CD4-positive, CD25-positive, alpha-beta regulatory T cell (primary cell): ENCODE results near the gene FBLL1. TPM values are rescaled to one million over a fixed set of nuclear protein-coding genes. Genes with fewer than 3 reads are reported as not detected.

Source experiments
- ATAC-seq, 2 donors: fragments of 150-1000 bp; cut with Tn5 transposase; one replicate each; pipeline ENCODE4 v1.10.0; 2021; ENCODE audit warnings: low read depth in 2 of 2, moderate number of reproducible peaks in 2 of 2, moderate library complexity in 1 of 2
- DNase-seq, 3 donors: peaks; one replicate each; pipeline versions ENCODE4 v3.0.0 to v3.0.0-alpha.2; 2012 to 2022; ENCODE audit warnings: mixed read lengths in 1 of 3
- H3K27ac ChIP-seq: one replicate; pipeline ENCODE4 v1.7.0; 2013; ENCODE audit warnings: mild to moderate bottlenecking, low read length; ENCODE audit not compliant: insufficient read depth, poor library complexity, severe bottlenecking
- H3K27me3 ChIP-seq: one replicate; pipeline ENCODE4 v1.7.0; 2013; ENCODE audit warnings: low read length; ENCODE audit not compliant: control insufficient read depth, insufficient read depth
- H3K36me3 ChIP-seq: one replicate; pipeline ENCODE4 v1.7.0; 2013; ENCODE audit warnings: mild to moderate bottlenecking, low read length, moderate library complexity; ENCODE audit not compliant: control insufficient read depth, insufficient read depth
- H3K4me1 ChIP-seq: 2 replicates; pipeline ENCODE4 v1.7.0; 2013; ENCODE audit warnings: mild to moderate bottlenecking, low read length; ENCODE audit not compliant: insufficient read depth, control insufficient read depth, poor library complexity, severe bottlenecking
- H3K4me3 ChIP-seq: one replicate; pipeline ENCODE4 v1.7.0; 2013; ENCODE audit warnings: low read depth, mild to moderate bottlenecking, low read length, moderate library complexity
- H3K9me3 ChIP-seq, 2 experiments: 1 replicate in 1 of 2; 2 replicates in 1 of 2; pipeline ENCODE4 v1.7.0; 2013; ENCODE audit warnings: low read length in 2 of 2, mild to moderate bottlenecking in 1 of 2, moderate library complexity in 1 of 2; ENCODE audit not compliant: control insufficient read depth in 2 of 2
- H3K27ac Mint-ChIP-seq, 3 donors: one replicate each; pipeline ENCODE4 v1.8.0; 2020 to 2022; ENCODE audit warnings: mild to moderate bottlenecking in 3 of 3, mixed read lengths in 3 of 3, moderate library complexity in 2 of 3
- H3K27me3 Mint-ChIP-seq: one replicate; pipeline ENCODE4 v1.8.0; 2022; ENCODE audit warnings: mild to moderate bottlenecking, mixed read lengths
- H3K36me3 Mint-ChIP-seq: one replicate; pipeline ENCODE4 v1.8.0; 2020; ENCODE audit warnings: mixed read lengths
- H3K4me1 Mint-ChIP-seq, 4 donors: one replicate each; pipeline ENCODE4 v1.8.0; 2020 to 2022; ENCODE audit warnings: mixed read lengths in 4 of 4, mild to moderate bottlenecking in 1 of 4
- H3K4me3 Mint-ChIP-seq, 4 donors: one replicate each; pipeline ENCODE4 v1.8.0; 2020 to 2022; ENCODE audit warnings: mild to moderate bottlenecking in 4 of 4, mixed read lengths in 4 of 4, moderate library complexity in 3 of 4
- H3K9me3 Mint-ChIP-seq, 7 donors: one replicate each; pipeline ENCODE4 v1.8.0; 2020 to 2022; ENCODE audit warnings: mixed read lengths in 7 of 7, mild to moderate bottlenecking in 3 of 7, moderate library complexity in 2 of 7
- polyA plus RNA-seq, 4 donors: library from polyadenylated mRNA; unstranded; fragments of 300-500 nt; fragmentation: Illumina TruSeq; gene quantifications; one replicate each; pipeline ENCODE4 v1.2.3, GENCODE V29; 2021
- total RNA-seq: library from RNA; stranded (reverse); gene quantifications from one replicate; pipeline ENCODE4 v1.2.3, GENCODE V29; 2022

Gene FBLL1
- total and polyA plus RNA-seq, 5 donors from 2014 or later: not detected

DNA sequence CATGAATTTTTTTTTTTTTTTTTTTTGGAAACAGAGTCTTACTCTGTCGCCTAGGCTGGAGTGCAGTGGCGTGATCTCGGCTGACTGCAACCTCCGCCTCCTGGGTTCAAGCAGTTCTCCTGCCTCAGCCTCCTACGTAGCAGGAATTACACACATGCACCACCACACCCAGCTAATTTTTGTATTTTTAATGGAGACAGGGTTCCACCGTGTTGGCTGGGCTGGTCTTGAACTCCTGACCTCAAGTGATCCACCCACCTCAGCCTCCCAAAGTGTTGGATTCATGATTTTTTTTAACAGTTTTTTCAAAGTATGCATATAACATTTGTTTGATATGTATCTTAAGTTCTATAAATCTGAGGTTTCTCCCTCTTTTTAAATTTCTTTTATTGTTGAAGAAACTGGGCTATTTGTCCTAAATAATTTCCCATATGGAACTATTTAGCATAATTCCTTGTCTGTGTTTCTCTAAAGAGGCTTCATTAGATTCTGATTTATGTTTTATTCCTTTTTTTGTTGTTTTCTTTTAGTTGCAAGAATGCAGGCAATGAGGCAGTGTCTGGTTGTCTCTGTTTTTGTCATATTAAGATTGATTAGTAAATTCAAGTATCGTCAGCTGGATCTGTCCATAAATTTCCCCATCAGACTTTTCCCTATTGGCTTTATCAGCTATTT is 26.4 kb upstream of the FBLL1 start:
- Histone ChIP-seq H3K4me3 (no peak overlapping the region), H3K27me3 (no peaks in the 10 kb centered on the region), H3K27ac (no peak overlapping the region), H3K4me1 (no peaks in the 10 kb centered on the region), H3K36me3 (peaks cover 72% of the 10 kb centered on the region), H3K9me3 (no peaks in the 10 kb centered on the region)
- ATAC-seq (no peak), DNase-seq (no peak)
- H3K4me1 Mint-ChIP-seq: peaks cover 0 to 4% (median 0%) of the 10 kb centered on the region in 4 donors
- H3K9me3 Mint-ChIP-seq: no peaks in the 10 kb centered on the region
- H3K27me3 Mint-ChIP-seq: no peaks in the 10 kb centered on the region
- H3K4me3 Mint-ChIP-seq: no peak overlapping the region
- peaks cover 29% of the 10 kb centered on the region for H3K36me3 Mint-ChIP-seq
- H3K27ac Mint-ChIP-seq: peak overlapping the region in 1 of 3 donors; percentile 46

DNA sequence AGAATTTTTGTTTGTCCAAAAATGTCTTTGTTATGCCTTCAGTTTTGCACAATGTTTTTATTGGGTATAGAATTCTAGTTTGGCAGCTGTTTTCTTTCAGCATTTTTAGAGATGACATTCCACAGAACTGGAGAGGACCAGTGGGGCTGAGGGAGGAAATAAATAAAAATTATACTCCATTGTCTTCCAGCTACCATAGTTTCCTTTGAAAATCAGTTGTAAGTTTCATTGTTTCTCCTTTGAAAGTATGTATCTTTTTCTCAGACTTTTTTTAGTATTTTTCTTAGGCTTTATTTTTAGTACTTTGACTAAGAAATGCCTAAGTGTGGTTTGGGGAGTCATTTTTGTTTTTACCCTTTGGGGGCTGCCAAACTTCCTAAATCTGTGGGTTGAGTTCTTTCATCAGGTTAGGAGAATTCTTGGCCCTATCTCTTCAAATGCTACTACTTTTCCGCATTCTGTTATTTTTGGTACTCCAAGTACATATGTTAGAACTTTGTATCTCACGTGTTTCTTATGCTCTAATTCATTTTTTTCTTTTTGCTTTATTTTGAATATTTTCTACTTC is 15.2 kb upstream of the FBLL1 start:
- Mint-ChIP-seq H3K9me3 (peaks cover 0 to 17% (median 4%) of the 10 kb centered on the region in 7 donors), H3K27ac (no peak overlapping the region), H3K27me3 (no peaks in the 10 kb centered on the region), H3K4me1 (peaks cover 0 to 4% (median 1%) of the 10 kb centered on the region in 4 donors), H3K36me3 (peaks cover 91% of the 10 kb centered on the region), H3K4me3 (no peak overlapping the region)
- peaks cover 6 to 9% of the 10 kb centered on the region in 2 experiments for H3K9me3 ChIP-seq
- H3K27ac ChIP-seq: no peak overlapping the region
- DNase-seq (no peak), ATAC-seq (no peak)
- H3K4me1 ChIP-seq: no peaks in the 10 kb centered on the region
- H3K27me3 ChIP-seq: no peaks in the 10 kb centered on the region
- H3K36me3 ChIP-seq: peaks cover 96% of the 10 kb centered on the region
- no peak overlapping the region for H3K4me3 ChIP-seq

DNA sequence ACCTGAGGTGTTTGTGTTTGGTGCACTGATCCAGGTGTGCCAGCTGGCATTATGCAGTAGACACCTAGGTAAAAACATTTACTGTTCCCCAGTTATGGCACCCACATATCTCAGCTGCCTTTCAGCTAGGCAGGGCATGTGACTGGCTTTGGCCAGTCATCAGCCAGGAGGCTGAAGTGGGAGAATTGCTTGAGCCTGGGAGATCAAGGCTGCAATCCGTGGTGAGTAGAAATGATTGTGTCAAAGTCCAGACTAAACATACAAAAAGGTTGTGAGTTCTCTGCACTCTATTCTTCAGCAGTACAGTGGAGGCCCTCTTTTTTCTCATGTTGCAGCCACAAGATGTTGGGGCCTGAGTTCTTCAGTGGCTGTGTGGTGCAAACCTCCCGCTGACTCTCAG is 3.2 kb upstream of the FBLL1 start:
- no peak overlapping the region for H3K4me3 ChIP-seq
- Mint-ChIP-seq H3K4me3 (no peak overlapping the region), H3K9me3 (peaks cover 0 to 2% (median 0%) of the 10 kb centered on the region in 7 donors), H3K4me1 (peaks cover 0 to 19% (median 0%) of the 10 kb centered on the region in 4 donors), H3K27ac (no peak overlapping the region), H3K36me3 (no peaks in the 10 kb centered on the region), H3K27me3 (peaks cover 29% of the 10 kb centered on the region)
- no peaks in the 10 kb centered on the region for H3K4me1 ChIP-seq
- H3K27ac ChIP-seq: no peak overlapping the region
- no peak for ATAC-seq
- H3K36me3 ChIP-seq: peaks cover 4% of the 10 kb centered on the region
- peaks cover 13% of the 10 kb centered on the region for H3K27me3 ChIP-seq
- H3K9me3 ChIP-seq: no peaks in the 10 kb centered on the region
- DNase-seq: no peak

DNA sequence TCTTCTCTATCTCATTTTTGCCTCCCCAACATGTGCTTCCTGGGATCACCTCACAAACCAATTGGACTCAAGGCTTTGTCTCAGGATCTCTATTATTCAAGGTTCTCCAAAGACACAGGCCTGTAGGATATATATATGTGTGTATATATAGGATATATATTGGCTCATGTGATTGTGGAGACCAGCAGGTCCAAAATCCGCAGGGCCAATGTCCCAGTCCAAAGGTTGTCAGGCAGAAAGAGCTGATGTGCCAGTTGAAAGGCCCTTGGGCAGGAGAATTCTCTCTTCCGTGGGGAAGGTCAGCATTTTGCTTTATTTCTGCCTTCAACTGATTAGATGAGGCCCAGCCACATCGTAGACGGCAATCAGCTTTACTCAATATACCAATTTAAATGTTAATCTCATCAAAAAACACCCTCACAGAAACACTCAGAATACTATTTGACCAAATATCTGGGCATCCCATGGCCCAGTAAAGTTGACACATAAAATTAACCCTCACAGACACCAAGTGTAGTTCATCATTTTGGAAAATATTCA is 1.3 kb upstream of the FBLL1 start:
- H3K9me3 Mint-ChIP-seq: peaks cover 0 to 2% (median 0%) of the 10 kb centered on the region in 7 donors
- no peaks in the 10 kb centered on the region for H3K9me3 ChIP-seq
- H3K27ac ChIP-seq: no peak overlapping the region
- ATAC-seq (no peak), DNase-seq (no peak)
- peaks cover 0 to 19% (median 0%) of the 10 kb centered on the region in 4 donors for H3K4me1 Mint-ChIP-seq
- peaks cover 17% of the 10 kb centered on the region for H3K27me3 ChIP-seq
- no peaks in the 10 kb centered on the region for H3K4me1 ChIP-seq
- no peak overlapping the region for H3K4me3 ChIP-seq
- peak overlapping the region in 3 of 4 donors; percentile 8 to 73 (median 61) for H3K4me3 Mint-ChIP-seq
- H3K27ac Mint-ChIP-seq: no peak overlapping the region
- H3K36me3 ChIP-seq: no peaks in the 10 kb centered on the region
- H3K36me3 Mint-ChIP-seq: no peaks in the 10 kb centered on the region
- peaks cover 43% of the 10 kb centered on the region for H3K27me3 Mint-ChIP-seq

DNA sequence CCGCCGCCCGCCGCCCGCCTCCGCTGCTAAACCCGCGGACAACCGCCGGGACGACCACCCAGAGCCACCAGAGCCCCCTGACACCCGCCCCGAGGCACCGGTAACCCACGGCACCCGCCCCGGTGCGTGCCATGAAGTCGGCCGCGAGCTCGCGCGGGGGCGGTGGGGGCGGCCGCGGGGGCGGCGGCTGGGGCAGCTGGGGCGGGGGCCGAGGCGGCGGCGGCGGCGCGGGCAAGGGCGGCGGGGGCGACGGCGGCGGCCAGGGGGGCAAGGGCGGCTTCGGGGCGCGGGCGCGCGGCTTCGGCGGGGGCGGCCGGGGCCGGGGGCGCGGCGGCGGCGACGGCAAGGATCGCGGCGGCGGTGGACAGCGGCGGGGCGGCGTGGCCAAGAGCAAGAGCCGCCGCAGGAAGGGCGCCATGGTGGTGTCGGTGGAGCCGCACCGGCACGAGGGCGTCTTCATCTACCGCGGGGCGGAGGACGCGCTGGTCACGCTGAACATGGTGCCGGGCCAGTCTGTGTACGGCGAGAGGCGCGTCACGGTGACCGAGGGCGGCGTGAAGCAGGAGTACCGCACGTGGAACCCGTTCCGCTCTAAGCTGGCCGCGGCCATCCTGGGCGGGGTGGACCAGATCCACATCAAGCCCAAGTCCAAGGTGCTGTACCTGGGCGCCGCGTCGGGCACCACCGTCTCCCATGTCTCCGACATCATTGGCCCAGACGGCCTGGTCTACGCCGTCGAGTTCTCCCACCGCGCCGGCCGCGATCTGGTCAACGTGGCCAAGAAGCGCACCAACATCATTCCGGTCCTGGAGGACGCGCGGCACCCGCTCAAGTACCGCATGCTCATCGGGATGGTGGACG is 499 bp downstream of the FBLL1 start:
- Mint-ChIP-seq H3K9me3 (peaks cover 0 to 2% (median 0%) of the 10 kb centered on the region in 7 donors), H3K27ac (no peak overlapping the region), H3K4me1 (peaks cover 0 to 19% (median 0%) of the 10 kb centered on the region in 4 donors), H3K27me3 (peaks cover 57% of the 10 kb centered on the region), H3K4me3 (peak overlapping the region in 2 of 4 donors; percentile 48 to 65), H3K36me3 (no peaks in the 10 kb centered on the region)
- no peak overlapping the region for H3K27ac ChIP-seq
- DNase-seq (no peak), ATAC-seq (no peak)
- no peaks in the 10 kb centered on the region for H3K9me3 ChIP-seq
- H3K36me3 ChIP-seq: no peaks in the 10 kb centered on the region
- peaks cover 17% of the 10 kb centered on the region for H3K27me3 ChIP-seq
- no peaks in the 10 kb centered on the region for H3K4me1 ChIP-seq
- no peak overlapping the region for H3K4me3 ChIP-seq

DNA sequence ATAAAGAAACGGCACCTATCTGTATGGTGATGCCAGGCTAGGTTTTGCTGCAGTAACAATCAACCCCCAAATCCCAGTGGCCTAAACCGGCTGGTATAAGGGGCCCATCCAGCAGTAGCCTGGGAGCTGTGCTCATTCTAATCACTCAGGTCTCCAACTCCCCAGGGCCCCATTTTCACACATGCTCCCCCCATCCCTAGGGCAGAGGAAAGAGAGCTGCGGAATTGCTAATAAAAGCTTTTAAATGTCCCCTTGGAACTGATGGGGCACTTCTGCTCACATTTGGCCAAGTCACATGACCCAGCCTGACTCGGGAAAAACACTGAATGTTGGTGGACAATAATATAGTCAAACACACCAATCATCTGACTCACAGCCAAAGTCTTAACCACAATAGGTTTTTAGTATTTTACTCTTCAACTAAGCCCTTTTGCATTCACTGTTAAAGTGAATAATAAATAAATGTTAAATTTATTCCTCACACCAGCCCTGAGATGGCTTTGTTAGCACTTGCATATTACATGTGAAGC is 1.6 kb downstream of the FBLL1 start:
- Mint-ChIP-seq H3K27me3 (peaks cover 59% of the 10 kb centered on the region), H3K4me3 (peak overlapping the region in 2 of 4 donors; percentile 46 to 65), H3K27ac (peak overlapping the region in 1 of 3 donors; percentile 20), H3K36me3 (no peaks in the 10 kb centered on the region), H3K4me1 (peaks cover 0 to 19% (median 0%) of the 10 kb centered on the region in 4 donors), H3K9me3 (peaks cover 0 to 2% (median 0%) of the 10 kb centered on the region in 7 donors)
- Histone ChIP-seq H3K27ac (no peak overlapping the region), H3K4me3 (no peak overlapping the region), H3K9me3 (no peaks in the 10 kb centered on the region), H3K27me3 (peaks cover 17% of the 10 kb centered on the region), H3K36me3 (no peaks in the 10 kb centered on the region), H3K4me1 (no peaks in the 10 kb centered on the region)
- ATAC-seq (no peak), DNase-seq (no peak)

DNA sequence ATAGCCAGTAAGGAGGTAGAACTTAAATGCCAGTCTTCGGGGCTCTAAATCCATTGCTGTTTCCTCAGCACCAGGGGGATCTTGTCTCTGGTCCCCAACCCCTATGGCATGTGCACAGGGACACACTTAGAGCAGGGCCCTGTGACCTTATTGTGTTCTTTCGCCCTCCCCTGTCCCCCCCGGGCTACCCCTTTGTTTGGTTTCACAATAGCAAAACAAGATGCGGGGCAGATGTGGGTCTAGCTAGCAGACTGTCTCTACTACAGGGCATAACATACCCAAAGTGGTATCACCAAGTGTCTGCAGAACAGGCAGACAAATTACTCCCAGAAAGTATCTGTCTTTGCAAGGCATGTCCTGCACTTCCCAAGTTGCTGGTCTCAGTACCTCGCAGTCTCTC is 2.1 kb downstream of the FBLL1 start:
- H3K4me1 ChIP-seq: no peaks in the 10 kb centered on the region
- H3K9me3 Mint-ChIP-seq: peaks cover 0 to 2% (median 0%) of the 10 kb centered on the region in 7 donors
- peaks cover 17% of the 10 kb centered on the region for H3K27me3 ChIP-seq
- peaks cover 0 to 19% (median 0%) of the 10 kb centered on the region in 4 donors for H3K4me1 Mint-ChIP-seq
- peak overlapping the region in 1 of 4 donors; percentile 7 for H3K4me3 Mint-ChIP-seq
- H3K27ac ChIP-seq: no peak overlapping the region
- ATAC-seq (no peak), DNase-seq (no peak)
- H3K27me3 Mint-ChIP-seq: peaks cover 59% of the 10 kb centered on the region
- no peak overlapping the region for H3K4me3 ChIP-seq
- no peaks in the 10 kb centered on the region for H3K36me3 ChIP-seq
- peak overlapping the region in 1 of 3 donors; percentile 20 for H3K27ac Mint-ChIP-seq
- no peaks in the 10 kb centered on the region for H3K9me3 ChIP-seq
- H3K36me3 Mint-ChIP-seq: no peaks in the 10 kb centered on the region
